ENCODE results near the gene PHF12.
A peak's percentile ranks its signal among the peaks of the same experiment; 100 is the strongest.
"Not testable (repeated sequence)": the region's sequence is repeated elsewhere in the genome, so short reads cannot be mapped to it uniquely, and the experiment has no call there.

Gene PHF12

GRCh38 chr17:28888832-28889231, 62.5 kb downstream of the PHF12 start:
- DNase-seq: no peak

GRCh38 chr17:28887871-28888471, 63.3 kb downstream of the PHF12 start:
- DNase-seq: no peak

- DNase-seq: no peak
Measured at GRCh38 chr17:28885951-28886350, 65.4 kb downstream of the PHF12 start.

GRCh38 chr17:28885363-28885762, 66.0 kb downstream of the PHF12 start:
- peak in 15 of 58 donors; percentile 8 to 64 (median 25) for DNase-seq

- DNase-seq: no peak
Measured at GRCh38 chr17:28883967-28884702, 67.2 kb downstream of the PHF12 start.

GRCh38 chr17:28882154-28882895, 69.0 kb downstream of the PHF12 start:
- no peak for DNase-seq

GRCh38 chr17:28881533-28882056, 69.7 kb downstream of the PHF12 start:
- DNase-seq: no peak

GRCh38 chr17:28880572-28880945, 70.8 kb downstream of the PHF12 start:
- DNase-seq: no peak

- no peak for DNase-seq
Measured at GRCh38 chr17:28879886-28880571, 71.3 kb downstream of the PHF12 start.

- DNase-seq: peak in 2 of 58 donors; percentile 5 to 6
Measured at GRCh38 chr17:28878981-28879380, 72.3 kb downstream of the PHF12 start.

GRCh38 chr17:28878158-28878910, 73.0 kb downstream of the PHF12 start:
- DNase-seq: no peak

- DNase-seq: not testable (repeated sequence)
Measured at GRCh38 chr17:28877150-28877711, 74.1 kb downstream of the PHF12 start.

GRCh38 chr17:28875848-28876550, 75.3 kb downstream of the PHF12 start:
- no peak for DNase-seq

GRCh38 chr17:28874750-28875149, 76.6 kb downstream of the PHF12 start:
- no peak for DNase-seq

GRCh38 chr17:28873839-28874238, 77.5 kb downstream of the PHF12 start:
- no peak for DNase-seq

- no peak for DNase-seq
Measured at GRCh38 chr17:28871056-28871579, 80.2 kb downstream of the PHF12 start.

GRCh38 chr17:28867276-28867675, 84.0 kb downstream of the PHF12 start:
- no peak for DNase-seq

- DNase-seq: no peak
Measured at GRCh38 chr17:28865946-28866752, 85.2 kb downstream of the PHF12 start.
